IMR-90 (cell line): ENCODE data around the gene H2AZ1. TPM values are rescaled to one million over a fixed set of nuclear protein-coding genes. Genes with fewer than 3 reads are reported as not detected.

ENCODE experiments used
- BHLHE40 ChIP-seq: fragments of 150-350 bp; IDR thresholded peaks from 2 replicates; pipeline ENCODE4 v1.6.1; 2016; ENCODE audit warnings: mild to moderate bottlenecking, low read depth, low read length
- MAZ ChIP-seq: IDR thresholded peaks from 2 replicates; pipeline ENCODE4 v1.6.1; 2012; ENCODE audit warnings: low read depth, mild to moderate bottlenecking, low read length, improper control_type of control experiment, moderate library complexity, borderline replicate concordance
- MXI1 ChIP-seq: IDR thresholded peaks from 2 replicates; pipeline ENCODE4 v1.6.1; 2012; ENCODE audit warnings: low read depth, mild to moderate bottlenecking, low read length, moderate library complexity, borderline replicate concordance
- USF2 ChIP-seq: fragments of 150-350 bp; IDR thresholded peaks from 2 replicates; pipeline ENCODE4 v1.6.1; 2017; ENCODE audit warnings: mild to moderate bottlenecking, antibody characterized with exemption, low read length, low read depth
- polyA plus RNA-seq, 3 experiments: library from polyadenylated mRNA; depleted of rRNA; stranded (reverse); fragments of >200 nt; gene quantifications; 2 replicates each; pipeline ENCODE4 v1.2.3, GENCODE V29; 2012; ENCODE audit warnings: low replicate concordance in 1 of 3
- total RNA-seq: library from RNA; depleted of rRNA; stranded (reverse); fragments of >200 nt; gene quantifications from 2 replicates; pipeline ENCODE4 v1.2.3, GENCODE V29; 2012

Gene H2AZ1
- total and polyA plus RNA-seq, 2 of the 4 experiments (the other 2 are of a cell fraction): 456 to 1,129 TPM

DNA sequence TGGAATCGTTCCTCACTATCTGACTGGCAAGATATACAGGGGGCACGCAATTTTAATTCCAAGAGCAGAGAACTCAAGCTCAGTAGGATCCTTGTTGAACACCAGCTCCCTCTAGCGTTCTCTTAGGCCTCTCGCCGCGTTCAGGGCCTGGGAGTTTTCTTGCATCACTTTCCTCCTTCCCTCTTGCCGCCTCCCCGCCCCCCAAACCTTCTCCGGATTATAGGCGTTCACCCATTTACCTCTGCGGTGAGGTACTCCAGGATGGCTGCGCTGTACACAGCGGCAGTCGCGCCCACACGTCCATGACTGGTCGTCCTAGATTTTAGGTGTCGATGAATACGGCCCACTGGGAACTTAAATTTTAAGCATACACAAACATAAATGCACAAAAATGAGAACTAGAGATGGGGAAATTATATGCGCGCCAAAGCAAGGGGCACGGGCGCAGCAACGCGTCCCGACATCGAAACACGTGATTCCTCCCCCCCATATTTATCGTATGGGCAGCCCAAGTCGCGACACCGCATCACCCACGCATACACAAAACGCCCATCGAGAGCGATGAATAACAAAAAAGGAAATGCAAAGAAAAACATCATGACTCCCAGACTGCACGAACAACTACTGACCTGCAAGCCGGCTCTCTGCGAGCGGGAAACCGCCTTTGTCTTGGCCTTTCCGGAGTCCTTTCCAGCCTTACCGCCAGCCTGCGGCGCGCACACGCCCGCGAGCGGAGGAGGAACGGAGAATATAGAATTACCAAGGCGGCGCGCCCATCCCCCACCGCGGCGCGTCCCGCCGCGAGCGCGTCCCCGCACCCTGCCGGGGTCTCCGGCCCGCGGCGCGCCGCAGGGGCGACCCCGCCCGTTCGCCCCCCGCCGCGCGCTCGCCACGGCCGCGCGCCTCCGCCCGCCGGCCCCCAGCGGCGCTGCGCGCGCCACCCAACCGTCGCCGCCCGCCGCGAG lies 759 bp downstream of the H2AZ1 start (continued):
- TF ChIP-seq USF2: 0 out of 2 replicates have a peak, but pooled peaks have one; percentile 27
- no peak for TF ChIP-seq MAZ
- TF ChIP-seq MXI1: 0 out of 2 replicates have a peak, but pooled peaks have one; percentile 7
- no peak for TF ChIP-seq BHLHE40
